Naive B cell (primary cell): ENCODE results near the gene CYP8B1. TPM values are rescaled to one million over a fixed set of nuclear protein-coding genes. Genes with fewer than 3 reads are reported as not detected.

Experiments
- ATAC-seq, 2 donors: fragments of 150-1000 bp; cut with Tn5 transposase; 2 replicates each; pipeline ENCODE4 v1.10.0; 2021; ENCODE audit warnings: low read depth in 2 of 2, mild to moderate bottlenecking in 2 of 2, moderate library complexity in 2 of 2
- DNase-seq: peaks from one replicate; pipeline ENCODE4 v3.0.0; 2022
- H3K27ac Mint-ChIP-seq, 6 donors: one replicate each; pipeline ENCODE4 v1.8.0; 2020 to 2022; ENCODE audit warnings: mild to moderate bottlenecking in 6 of 6, mixed read lengths in 6 of 6, moderate library complexity in 5 of 6, inconsistent platforms in 2 of 6
- H3K27me3 Mint-ChIP-seq, 3 donors: one replicate each; pipeline ENCODE4 v1.8.0; 2021 to 2022; ENCODE audit warnings: mixed read lengths in 3 of 3, mild to moderate bottlenecking in 1 of 3
- H3K36me3 Mint-ChIP-seq, 2 donors: one replicate each; pipeline ENCODE4 v1.8.0; 2020 to 2022; ENCODE audit warnings: mixed read lengths in 2 of 2, inconsistent platforms in 1 of 2, mild to moderate bottlenecking in 1 of 2
- H3K4me1 Mint-ChIP-seq, 3 donors: one replicate each; pipeline ENCODE4 v1.8.0; 2020 to 2022; ENCODE audit warnings: mixed read lengths in 3 of 3, inconsistent platforms in 1 of 3, mild to moderate bottlenecking in 1 of 3, moderate library complexity in 1 of 3
- H3K4me3 Mint-ChIP-seq, 8 donors: one replicate each; pipeline ENCODE4 v1.8.0; 2020 to 2022; ENCODE audit warnings: mild to moderate bottlenecking in 8 of 8, mixed read lengths in 8 of 8, moderate library complexity in 8 of 8, inconsistent platforms in 2 of 8
- H3K9me3 Mint-ChIP-seq, 7 donors: one replicate each; pipeline ENCODE4 v1.8.0; 2020 to 2022; ENCODE audit warnings: mixed read lengths in 7 of 7, mild to moderate bottlenecking in 5 of 7, inconsistent platforms in 2 of 7, moderate library complexity in 1 of 7
- polyA plus RNA-seq, 6 donors: library from polyadenylated mRNA; unstranded; fragments of 300-500 nt; fragmentation: Illumina TruSeq; gene quantifications; one replicate each; pipeline ENCODE4 v1.2.3, GENCODE V29; 2021; ENCODE audit warnings: low read depth in 6 of 6

Gene CYP8B1
- polyA plus RNA-seq, 6 donors from 2014 or later, result not detected

DNA sequence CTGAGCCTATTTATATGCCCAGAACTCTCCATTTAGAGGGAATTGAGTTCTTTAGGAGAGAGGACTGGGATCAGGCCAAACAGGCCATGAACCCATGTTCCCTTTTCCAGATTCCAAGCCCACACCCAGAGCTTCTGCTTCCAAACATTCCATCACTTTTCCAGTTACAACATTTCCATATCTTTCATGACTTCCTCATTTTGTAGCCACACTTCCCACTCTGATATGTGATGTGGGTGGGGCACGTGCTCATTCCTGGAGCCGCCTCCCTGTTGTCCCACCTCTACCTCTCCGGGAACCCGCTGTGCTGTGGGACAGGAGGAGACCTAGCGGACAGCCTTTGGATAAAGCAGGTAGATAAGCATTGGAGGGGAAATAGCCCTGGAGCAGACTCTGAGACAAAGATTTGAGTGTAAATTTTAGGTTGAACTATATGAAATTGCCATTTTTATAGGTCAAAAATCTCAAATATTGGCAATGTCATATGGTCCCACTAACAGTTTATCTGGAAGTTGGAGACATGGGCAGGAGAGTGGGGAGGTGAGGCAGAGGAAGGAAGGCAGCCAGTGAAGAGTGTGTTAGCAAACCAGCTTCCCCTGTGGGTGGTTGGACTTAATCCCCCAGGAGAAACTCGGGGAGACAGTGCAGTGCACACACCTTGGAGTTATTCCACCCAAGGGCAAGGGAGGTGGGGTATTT lies 31.8 kb downstream of the CYP8B1 start:
- Mint-ChIP-seq H3K4me1 (peaks cover 40 to 61% (median 41%) of the 10 kb centered on the region in 3 donors), H3K4me3 (no peak overlapping the region), H3K27me3 (no peaks in the 10 kb centered on the region), H3K27ac (peak overlapping the region in 3 of 6 donors; percentile 47 to 88 (median 74)), H3K9me3 (peaks cover 0 to 2% (median 0%) of the 10 kb centered on the region in 7 donors), H3K36me3 (no peaks in the 10 kb centered on the region)
- no peak for DNase-seq
- ATAC-seq, result no peak

DNA sequence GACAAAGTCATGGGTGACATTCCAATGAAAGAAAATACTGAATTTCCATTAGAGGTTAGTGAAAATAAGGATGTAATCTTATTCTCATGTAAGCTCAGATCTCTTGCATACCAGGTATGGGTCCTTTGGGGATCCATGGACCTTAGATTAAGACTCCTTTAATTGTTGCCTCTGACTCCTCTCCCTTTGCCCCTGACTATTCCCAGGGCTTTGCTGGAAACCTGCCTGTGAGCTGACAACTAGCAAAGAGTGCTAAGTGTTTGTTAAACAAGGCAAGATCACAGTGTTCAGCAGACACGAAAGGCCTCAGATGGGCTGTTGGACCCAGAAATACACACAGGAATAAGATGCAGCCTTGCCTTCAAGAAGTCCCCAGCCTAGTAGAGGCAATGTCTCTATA lies 34.3 kb downstream of the CYP8B1 start:
- Mint-ChIP-seq H3K4me1 (peaks cover 18 to 39% (median 20%) of the 10 kb centered on the region in 3 donors), H3K9me3 (no peaks in the 10 kb centered on the region), H3K4me3 (no peak overlapping the region), H3K36me3 (no peaks in the 10 kb centered on the region), H3K27me3 (no peaks in the 10 kb centered on the region), H3K27ac (peak overlapping the region in 3 of 6 donors; percentile 11 to 51 (median 12))
- DNase-seq (no peak), ATAC-seq (no peak)

DNA sequence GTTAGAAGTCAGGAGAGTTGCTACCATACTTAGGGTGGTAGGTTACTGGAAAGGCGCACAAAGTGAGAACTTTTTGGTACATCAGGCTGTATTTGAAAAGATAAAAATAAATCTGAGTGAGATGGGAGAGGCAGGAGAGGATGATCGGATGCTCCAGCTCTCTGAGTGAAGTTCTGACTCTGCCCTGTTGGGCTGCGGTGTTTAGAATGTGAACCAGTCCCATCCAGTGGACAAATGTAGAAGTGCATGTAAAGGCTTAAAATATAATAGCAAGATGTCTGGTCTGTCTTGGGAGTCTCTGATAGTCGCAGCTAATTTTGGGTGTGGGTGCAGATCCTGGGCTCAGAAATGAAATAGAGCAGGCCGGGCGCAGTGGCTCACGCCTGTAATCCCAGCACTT lies 36.1 kb downstream of the CYP8B1 start:
- Mint-ChIP-seq H3K4me3 (peak overlapping the region in 3 of 8 donors; percentile 2 to 53 (median 48)), H3K27ac (peak overlapping the region in 4 of 6 donors; percentile 18 to 82 (median 38))
- peak; percentile 55 for DNase-seq

DNA sequence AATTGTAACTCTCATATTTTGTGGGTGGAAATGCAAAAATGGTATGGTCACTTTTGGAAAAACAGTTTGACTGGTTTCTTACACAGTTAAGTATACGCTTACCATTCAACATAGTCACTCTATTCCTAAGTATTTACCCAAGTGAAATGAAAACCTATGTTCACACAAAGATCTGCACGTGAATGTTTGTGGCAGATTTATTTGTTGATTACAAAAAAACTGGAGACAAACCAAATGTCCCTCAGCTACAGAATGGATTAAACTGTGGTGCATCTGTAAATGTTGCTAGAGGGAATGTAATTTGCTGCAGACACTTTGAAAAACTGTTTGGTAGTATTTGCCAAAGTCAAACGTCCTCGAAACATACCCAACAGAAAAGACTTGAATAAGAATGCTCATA lies 37.1 kb downstream of the CYP8B1 start:
- Mint-ChIP-seq H3K27ac (no peak overlapping the region), H3K9me3 (no peaks in the 10 kb centered on the region), H3K4me1 (peaks cover 7 to 13% (median 13%) of the 10 kb centered on the region in 3 donors), H3K27me3 (no peaks in the 10 kb centered on the region), H3K4me3 (no peak overlapping the region), H3K36me3 (no peaks in the 10 kb centered on the region)
- ATAC-seq (no peak), DNase-seq (no peak)

More for the DNA sequence above, 36.1 kb downstream of the CYP8B1 start:
- no peaks in the 10 kb centered on the region for H3K9me3 Mint-ChIP-seq
- H3K36me3 Mint-ChIP-seq, result no peaks in the 10 kb centered on the region
- peaks cover 7 to 22% (median 19%) of the 10 kb centered on the region in 3 donors for H3K4me1 Mint-ChIP-seq
- peak; percentile 98 to 99 for ATAC-seq
- no peaks in the 10 kb centered on the region for H3K27me3 Mint-ChIP-seq

DNA sequence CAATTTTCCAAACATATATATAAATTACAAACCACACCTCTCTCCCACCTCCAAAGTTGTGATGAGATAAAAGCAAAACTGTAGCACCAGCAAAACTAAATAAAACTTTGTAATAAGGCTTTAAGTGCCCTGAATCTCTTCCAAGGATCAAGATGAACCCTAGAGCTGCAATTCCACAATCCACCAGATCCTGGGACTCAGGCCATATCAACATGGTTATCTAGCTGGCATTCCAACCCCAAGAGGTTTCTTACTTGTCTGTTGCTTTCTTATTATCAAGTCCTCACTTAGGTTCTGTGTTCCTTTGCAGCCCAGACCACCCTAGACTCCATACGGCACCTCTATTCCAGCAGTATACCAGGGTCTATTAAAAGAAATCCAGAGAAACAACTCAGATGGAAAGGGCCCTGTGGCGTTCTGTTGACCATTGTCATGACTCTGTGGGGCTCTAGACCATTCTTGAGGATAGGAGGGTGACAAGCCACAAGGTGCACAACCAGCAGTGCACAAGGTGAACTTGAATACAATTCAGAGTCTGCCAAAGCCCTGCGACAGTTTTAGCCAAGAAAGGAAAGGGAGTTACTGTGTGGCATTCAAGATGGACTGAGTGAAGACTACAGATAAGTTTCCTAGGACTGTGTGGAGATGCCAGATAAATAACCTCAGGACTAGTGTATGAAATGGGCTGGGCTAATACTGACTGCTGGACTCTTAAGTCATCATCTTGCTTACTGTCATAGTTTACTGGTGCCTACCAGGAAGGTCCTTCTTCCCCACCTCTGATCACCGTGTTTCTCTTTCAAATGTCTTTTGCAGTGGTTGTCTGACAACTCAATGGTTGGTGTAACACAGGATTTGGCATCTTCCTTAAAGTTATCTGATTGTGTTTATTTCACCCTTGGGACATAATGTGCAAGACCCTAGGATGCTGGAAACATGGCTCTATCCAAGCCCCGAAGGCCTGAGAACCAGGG lies 39.2 kb downstream of the CYP8B1 start:
- no peak overlapping the region for H3K27ac Mint-ChIP-seq
- H3K4me3 Mint-ChIP-seq, result peak overlapping the region in 1 of 8 donors; percentile 51
- no peaks in the 10 kb centered on the region for H3K27me3 Mint-ChIP-seq
- H3K4me1 Mint-ChIP-seq, result peaks cover 10 to 15% (median 11%) of the 10 kb centered on the region in 3 donors
- no peak for DNase-seq
- H3K9me3 Mint-ChIP-seq, result no peaks in the 10 kb centered on the region
- H3K36me3 Mint-ChIP-seq, result no peaks in the 10 kb centered on the region
- ATAC-seq, result no peak

GRCh38 chr3:42831321-42831713 lies 44.4 kb downstream of the CYP8B1 start:
- Mint-ChIP-seq H3K27me3 (peaks cover 5 to 11% (median 9%) of the 10 kb centered on the region in 3 donors), H3K4me1 (peaks cover 4 to 7% (median 6%) of the 10 kb centered on the region in 3 donors), H3K9me3 (no peaks in the 10 kb centered on the region), H3K27ac (peak overlapping the region in 1 of 6 donors; percentile 83), H3K4me3 (peak overlapping the region in 1 of 8 donors; percentile 30), H3K36me3 (no peaks in the 10 kb centered on the region)
- DNase-seq, result peak; percentile 71
- peak; percentile 70 to 91 for ATAC-seq

DNA sequence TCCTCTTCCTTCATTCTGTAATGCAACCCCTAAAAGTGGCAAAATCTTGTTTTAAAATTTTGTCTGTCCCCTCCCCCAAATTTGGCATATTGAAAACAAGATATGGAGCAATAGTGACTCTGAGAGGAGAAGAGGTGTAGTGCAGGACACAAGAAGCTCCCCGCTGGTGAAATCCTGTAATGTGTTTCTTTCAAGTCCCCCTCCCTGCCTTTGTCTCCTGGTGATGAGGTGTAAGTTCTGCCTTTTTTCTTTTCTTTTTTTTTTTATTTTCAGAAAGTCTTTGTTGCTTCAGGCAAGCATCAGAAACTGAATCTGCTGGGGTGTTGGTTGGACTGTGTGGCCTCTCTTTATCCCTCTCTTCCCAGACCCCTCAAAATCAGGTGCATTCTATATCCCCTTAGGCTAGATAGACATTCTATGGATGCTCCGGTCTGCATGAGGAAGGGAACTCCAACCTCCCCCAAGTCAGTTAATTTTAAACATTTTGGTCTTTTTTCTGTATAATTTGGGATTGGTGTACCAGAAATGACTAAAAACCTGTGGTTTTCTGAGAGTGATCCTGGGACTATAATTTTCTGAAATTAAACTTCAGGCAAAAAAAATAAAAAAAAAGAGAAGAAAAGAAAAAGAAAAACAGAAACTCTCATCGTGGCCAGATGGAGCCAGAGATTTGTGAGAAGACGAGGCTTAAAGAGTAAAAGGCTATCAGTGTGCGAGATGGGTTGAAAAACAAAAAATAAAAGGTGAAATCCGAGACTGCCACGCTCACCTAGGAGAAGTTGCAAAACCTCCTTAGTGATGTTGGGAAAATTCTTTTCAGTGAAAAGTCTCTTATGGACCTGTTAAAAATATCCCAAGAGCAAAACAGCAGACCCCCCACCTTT lies 45.0 kb downstream of the CYP8B1 start:
- Mint-ChIP-seq H3K9me3 (no peaks in the 10 kb centered on the region), H3K4me1 (peaks cover 4 to 7% (median 6%) of the 10 kb centered on the region in 3 donors), H3K27me3 (peaks cover 5 to 11% (median 9%) of the 10 kb centered on the region in 3 donors), H3K36me3 (no peaks in the 10 kb centered on the region), H3K4me3 (no peak overlapping the region), H3K27ac (peak overlapping the region in 2 of 6 donors; percentile 36 to 91)
- DNase-seq (no peak), ATAC-seq (no peak)

DNA sequence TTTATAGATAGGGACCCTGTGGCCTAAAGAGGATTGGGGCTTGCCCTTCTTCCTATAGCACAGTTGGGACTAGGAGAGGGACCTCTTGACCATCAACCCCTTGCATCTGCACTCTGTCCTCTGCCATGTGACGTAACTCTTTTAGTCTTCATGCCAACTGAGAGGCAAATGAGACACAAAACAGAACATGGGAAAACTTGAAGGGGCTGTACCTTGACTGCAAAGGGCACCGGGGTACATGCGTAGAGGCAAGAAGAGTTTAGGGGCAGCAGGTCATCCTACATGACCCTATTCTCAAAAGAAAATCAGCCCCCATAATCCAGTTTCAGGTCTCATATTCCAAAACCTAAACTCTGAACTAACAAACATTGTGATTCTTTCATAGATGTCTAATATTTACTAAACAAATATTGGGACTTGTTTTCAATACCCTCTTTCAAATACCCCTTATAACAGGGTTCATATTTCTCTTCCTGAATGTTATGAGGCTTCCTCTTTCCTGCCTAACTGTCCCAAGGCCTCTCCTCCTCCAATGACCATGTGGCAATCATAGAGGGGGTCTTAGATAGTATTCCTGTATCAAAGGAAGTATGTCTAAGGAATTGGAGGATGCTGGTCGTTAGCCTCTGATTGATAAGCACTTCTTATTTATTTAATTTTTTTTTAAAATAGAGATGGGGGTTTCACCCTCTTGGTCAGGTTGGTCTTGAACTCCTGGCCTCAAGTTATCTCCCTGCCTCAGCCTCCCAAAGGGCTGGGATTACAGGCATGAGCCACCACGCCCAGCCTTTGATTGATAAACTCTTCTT lies 45.8 kb downstream of the CYP8B1 start:
- H3K27me3 Mint-ChIP-seq, result peaks cover 5 to 11% (median 9%) of the 10 kb centered on the region in 3 donors
- no peak overlapping the region for H3K27ac Mint-ChIP-seq
- H3K4me1 Mint-ChIP-seq, result peaks cover 4 to 7% (median 6%) of the 10 kb centered on the region in 3 donors
- ATAC-seq (no peak), DNase-seq (no peak)
- H3K9me3 Mint-ChIP-seq, result no peaks in the 10 kb centered on the region
- no peak overlapping the region for H3K4me3 Mint-ChIP-seq
- H3K36me3 Mint-ChIP-seq, result no peaks in the 10 kb centered on the region

- Mint-ChIP-seq H3K4me3 (no peak overlapping the region), H3K9me3 (peaks cover 0 to 2% (median 0%) of the 10 kb centered on the region in 7 donors), H3K27ac (no peak overlapping the region), H3K36me3 (no peaks in the 10 kb centered on the region), H3K4me1 (peaks cover 4 to 7% (median 6%) of the 10 kb centered on the region in 3 donors), H3K27me3 (peaks cover 9 to 11% (median 9%) of the 10 kb centered on the region in 3 donors)
- ATAC-seq, result no peak
- DNase-seq, result no peak
These were observed 46.5 kb downstream of the CYP8B1 start for GRCh38 chr3:42829083-42829627.

DNA sequence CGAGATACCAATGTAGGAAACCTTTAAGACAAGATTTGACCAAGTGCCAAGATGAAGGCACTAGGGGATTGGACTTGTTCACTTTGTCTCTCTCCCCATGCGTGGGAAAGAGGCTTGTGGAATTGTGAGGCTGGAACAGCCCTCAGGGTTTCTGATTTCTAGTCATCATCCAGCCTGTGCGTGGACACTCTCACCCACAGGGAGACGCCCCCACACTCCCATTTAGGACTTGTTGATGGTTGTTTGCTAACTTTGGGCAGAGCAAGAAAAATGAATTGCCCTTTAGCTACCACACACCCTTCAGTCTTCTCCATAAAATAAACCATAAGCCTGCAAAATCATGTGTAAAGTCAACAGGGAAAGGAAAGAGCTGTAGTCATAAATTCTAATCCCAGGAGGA lies 48.0 kb downstream of the CYP8B1 start:
- DNase-seq (no peak), ATAC-seq (no peak)
- peak overlapping the region in 1 of 8 donors; percentile 3 for H3K4me3 Mint-ChIP-seq
- H3K9me3 Mint-ChIP-seq, result peaks cover 0 to 2% (median 0%) of the 10 kb centered on the region in 7 donors
- peaks cover 4 to 7% (median 6%) of the 10 kb centered on the region in 3 donors for H3K4me1 Mint-ChIP-seq
- no peaks in the 10 kb centered on the region for H3K36me3 Mint-ChIP-seq
- H3K27ac Mint-ChIP-seq, result no peak overlapping the region
- peaks cover 9 to 14% (median 11%) of the 10 kb centered on the region in 3 donors for H3K27me3 Mint-ChIP-seq

- peaks cover 4 to 7% (median 6%) of the 10 kb centered on the region in 3 donors for H3K4me1 Mint-ChIP-seq
- ATAC-seq (no peak), DNase-seq (no peak)
- no peaks in the 10 kb centered on the region for H3K36me3 Mint-ChIP-seq
- H3K27me3 Mint-ChIP-seq, result peaks cover 9 to 17% (median 11%) of the 10 kb centered on the region in 3 donors
- peaks cover 0 to 2% (median 0%) of the 10 kb centered on the region in 7 donors for H3K9me3 Mint-ChIP-seq
- H3K27ac Mint-ChIP-seq, result no peak overlapping the region
- H3K4me3 Mint-ChIP-seq, result no peak overlapping the region
These were observed 48.7 kb downstream of the CYP8B1 start for GRCh38 chr3:42827023-42827422.

DNA sequence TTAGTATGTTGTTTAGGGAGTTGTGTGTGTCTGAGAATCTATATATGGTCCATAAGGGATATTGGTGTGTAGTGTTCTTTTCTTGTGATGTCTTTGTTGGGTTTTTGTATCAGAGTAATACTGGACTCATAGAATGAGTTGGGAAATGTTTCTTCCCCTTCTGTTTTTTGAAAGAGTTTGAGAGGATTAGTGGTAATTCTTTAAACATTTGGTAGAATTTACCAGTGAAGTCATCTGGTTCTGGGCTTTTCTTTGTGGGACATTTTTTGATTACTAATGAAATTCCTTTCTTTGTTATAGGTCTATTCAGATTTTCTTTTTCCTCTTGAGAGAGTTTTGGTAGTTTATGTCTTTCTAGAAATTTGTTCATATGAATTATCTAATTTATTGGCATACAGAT lies 49.5 kb downstream of the CYP8B1 start:
- no peak for DNase-seq
- Mint-ChIP-seq H3K36me3 (no peaks in the 10 kb centered on the region), H3K4me3 (no peak overlapping the region), H3K27ac (no peak overlapping the region), H3K27me3 (peaks cover 9 to 17% (median 11%) of the 10 kb centered on the region in 3 donors), H3K4me1 (peaks cover 0 to under 1% (median 0%) of the 10 kb centered on the region in 3 donors), H3K9me3 (peaks cover 0 to 2% (median 0%) of the 10 kb centered on the region in 7 donors)
- no peak for ATAC-seq
